Esophagus muscularis mucosa (tissue), 4 donors: ENCODE measurements around the gene DEAF1.

Source experiments
- EP300 ChIP-seq: sonication (generic); formaldehyde crosslinking; IDR thresholded peaks from one replicate; pipeline ENCODE4 v1.6.1; 2017; ENCODE audit warnings: antibody characterized with exemption
- POLR2A ChIP-seq: fragments of 450-650 bp; IDR thresholded peaks from one replicate; pipeline ENCODE4 v1.6.1; 2017; ENCODE audit warnings: antibody characterized with exemption, moderate library complexity, mild to moderate bottlenecking, low read depth
- POLR2AphosphoS5 ChIP-seq, 2 donors: sonication (generic); formaldehyde crosslinking; IDR thresholded peaks; one replicate each; pipeline ENCODE4 v1.6.1; 2017; ENCODE audit warnings: antibody characterized with exemption in 2 of 2
- TF ChIP-seq, protein P1 (sequence below), 3 experiments: fragments of 200-600 bp in 2 of 3; fragments of 450-650 bp in 1 of 3; sonication (generic) in 2 of 3; IDR thresholded peaks; one replicate each; pipeline ENCODE4 v1.5.1; 2017 to 2019; ENCODE audit warnings: antibody characterized with exemption in 3 of 3, mild to moderate bottlenecking in 2 of 3, moderate library complexity in 1 of 3

- TF ChIP-seq, protein P1, sequence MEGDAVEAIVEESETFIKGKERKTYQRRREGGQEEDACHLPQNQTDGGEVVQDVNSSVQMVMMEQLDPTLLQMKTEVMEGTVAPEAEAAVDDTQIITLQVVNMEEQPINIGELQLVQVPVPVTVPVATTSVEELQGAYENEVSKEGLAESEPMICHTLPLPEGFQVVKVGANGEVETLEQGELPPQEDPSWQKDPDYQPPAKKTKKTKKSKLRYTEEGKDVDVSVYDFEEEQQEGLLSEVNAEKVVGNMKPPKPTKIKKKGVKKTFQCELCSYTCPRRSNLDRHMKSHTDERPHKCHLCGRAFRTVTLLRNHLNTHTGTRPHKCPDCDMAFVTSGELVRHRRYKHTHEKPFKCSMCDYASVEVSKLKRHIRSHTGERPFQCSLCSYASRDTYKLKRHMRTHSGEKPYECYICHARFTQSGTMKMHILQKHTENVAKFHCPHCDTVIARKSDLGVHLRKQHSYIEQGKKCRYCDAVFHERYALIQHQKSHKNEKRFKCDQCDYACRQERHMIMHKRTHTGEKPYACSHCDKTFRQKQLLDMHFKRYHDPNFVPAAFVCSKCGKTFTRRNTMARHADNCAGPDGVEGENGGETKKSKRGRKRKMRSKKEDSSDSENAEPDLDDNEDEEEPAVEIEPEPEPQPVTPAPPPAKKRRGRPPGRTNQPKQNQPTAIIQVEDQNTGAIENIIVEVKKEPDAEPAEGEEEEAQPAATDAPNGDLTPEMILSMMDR (IDR thresholded peaks at IDR 0.05): no peak
- no peak for TF ChIP-seq EP300
- no peak for TF ChIP-seq POLR2AphosphoS5 (IDR thresholded peaks at IDR 0.05)
- no peak for TF ChIP-seq POLR2A
Measured at GRCh38 chr11:616320-617198, 78.5 kb downstream of the DEAF1 start.
